NOMO-1 (cell line): Measurements from ENCODE around the gene PCDHA9.
"Not testable (repeated sequence)": the region's sequence is repeated elsewhere in the genome, so short reads cannot be mapped to it uniquely, and the experiment has no call there.

Experiments used
- DNase-seq, 2 experiments: peaks; one replicate each; lab custom pipeline; 2025; ENCODE audit not compliant: unreplicated experiment in 2 of 2; lab: John Stamatoyannopoulos, UW

PCDHA9 gene

GRCh38 chr5:140848139-140849102 lies at the start of gene PCDHA9:
TSS of gene PCDHA9 (plus strand) at chr5:140848382. CDS start at chr5:140848496, 114 bp downstream.
- DNase-seq = not testable (repeated sequence)

DNA sequence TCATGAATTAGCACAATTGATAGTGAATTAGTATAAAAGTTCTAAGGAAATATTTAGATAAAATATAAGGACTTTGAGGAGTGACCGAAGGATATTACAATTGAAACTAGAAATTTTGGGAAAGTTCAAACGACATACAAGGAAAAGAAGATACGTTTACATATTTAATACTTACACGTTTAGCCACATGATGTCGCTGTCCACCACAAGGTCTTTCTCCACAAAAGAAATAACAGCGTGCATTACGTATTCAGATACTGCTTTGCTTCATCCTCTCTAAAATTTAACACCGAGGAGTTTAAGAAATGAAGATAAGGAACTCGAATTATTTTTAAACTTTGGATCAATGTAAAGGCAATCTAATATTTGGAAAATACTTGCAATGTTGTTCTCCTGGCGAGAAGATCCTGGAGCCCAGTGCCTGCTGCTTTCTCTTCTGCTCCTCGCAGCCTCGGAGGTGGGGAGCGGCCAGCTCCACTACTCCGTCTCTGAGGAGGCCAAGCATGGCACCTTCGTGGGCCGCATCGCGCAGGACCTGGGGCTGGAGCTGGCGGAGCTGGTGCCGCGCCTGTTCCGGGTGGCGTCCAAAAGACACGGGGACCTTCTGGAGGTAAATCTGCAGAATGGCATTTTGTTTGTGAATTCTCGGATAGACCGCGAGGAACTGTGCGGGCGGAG lies 47.2 kb upstream of the PCDHA9 start, which contains the start of gene PCDHA3:
Gene PCDHA3 (plus strand): TSS at position 242 of the 678 bp plus-strand sequence.
- DNase-seq = no peak

DNA sequence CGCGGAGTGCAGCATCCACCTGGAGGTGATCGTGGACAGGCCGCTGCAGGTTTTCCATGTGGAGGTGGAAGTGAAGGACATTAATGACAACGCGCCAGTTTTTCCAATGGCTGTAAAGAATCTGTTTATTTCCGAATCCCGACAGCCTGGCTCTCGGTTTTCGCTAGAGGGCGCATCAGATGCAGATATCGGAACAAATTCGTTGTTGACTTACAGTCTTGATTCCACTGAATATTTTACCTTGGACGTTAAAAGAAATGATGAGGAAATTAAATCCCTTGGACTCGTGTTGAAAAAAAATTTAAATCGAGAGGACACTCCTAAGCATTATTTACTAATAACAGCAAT lies 46.7 kb upstream of the PCDHA9 start:
- DNase-seq = no peak

GRCh38 chr5:140802381-140802780 lies 45.8 kb upstream of the PCDHA9 start:
- not testable (repeated sequence) for DNase-seq

- no peak for DNase-seq
Observed at GRCh38 chr5:140802781-140803271, 45.4 kb upstream of the PCDHA9 start.

DNA sequence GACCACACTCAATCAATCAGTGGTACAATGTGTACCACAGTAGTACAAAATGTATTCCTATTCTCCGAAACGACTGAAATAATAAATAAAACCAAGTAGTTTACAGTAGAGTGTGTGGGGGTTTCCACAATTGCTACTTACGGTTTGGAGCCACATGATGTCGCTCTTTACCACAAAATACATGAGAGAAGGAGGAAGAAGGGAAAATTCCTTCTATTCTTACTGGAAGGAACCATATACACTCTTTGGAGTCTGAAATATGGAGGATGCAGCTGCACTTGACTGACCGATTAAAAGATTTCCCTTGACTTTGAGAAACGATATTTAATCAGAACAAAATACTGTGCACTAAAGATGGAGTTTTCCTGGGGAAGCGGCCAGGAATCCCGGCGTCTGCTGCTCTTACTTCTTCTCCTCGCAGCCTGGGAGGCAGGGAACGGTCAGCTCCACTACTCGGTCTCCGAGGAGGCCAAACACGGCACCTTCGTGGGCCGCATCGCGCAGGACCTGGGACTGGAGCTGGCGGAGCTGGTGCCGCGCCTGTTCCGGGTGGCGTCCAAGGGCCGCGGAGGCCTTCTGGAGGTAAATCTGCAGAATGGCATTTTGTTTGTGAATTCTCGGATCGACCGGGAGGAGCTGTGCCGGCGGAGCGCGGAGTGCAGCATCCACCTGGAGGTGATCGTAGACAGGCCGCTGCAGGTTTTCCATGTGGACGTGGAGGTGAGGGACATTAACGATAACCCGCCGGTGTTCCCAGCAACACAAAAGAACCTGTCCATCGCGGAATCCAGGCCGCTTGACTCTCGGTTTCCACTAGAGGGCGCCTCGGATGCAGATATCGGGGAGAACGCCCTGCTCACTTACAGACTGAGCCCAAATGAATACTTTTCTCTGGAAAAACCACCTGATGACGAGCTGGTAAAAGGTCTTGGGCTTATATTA lies 41.1 kb upstream of the PCDHA9 start, which contains the start of gene PCDHA4:
Gene PCDHA4 (plus strand): TSS at position 235 of the 942 bp plus-strand sequence.
- DNase-seq = no peak

DNA sequence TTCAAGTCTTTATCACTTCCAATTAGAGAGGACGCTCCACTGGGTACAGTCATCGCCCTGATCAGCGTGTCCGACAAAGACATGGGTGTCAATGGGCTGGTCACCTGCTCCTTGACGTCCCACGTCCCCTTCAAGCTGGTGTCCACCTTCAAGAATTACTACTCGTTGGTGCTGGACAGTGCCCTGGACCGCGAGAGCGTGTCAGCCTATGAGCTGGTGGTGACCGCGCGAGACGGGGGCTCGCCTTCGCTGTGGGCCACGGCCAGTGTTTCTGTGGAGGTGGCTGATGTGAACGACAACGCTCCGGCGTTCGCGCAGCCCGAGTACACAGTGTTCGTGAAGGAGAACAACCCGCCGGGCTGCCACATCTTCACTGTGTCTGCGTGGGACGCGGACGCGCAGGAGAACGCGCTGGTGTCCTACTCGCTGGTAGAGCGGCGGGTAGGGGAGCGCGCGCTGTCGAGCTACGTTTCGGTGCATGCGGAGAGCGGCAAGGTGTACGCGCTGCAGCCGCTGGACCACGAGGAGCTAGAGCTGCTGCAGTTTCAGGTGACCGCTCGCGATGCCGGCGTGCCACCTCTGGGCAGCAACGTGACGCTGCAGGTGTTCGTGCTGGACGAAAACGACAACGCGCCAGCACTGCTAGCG lies 39.8 kb upstream of the PCDHA9 start:
- DNase-seq = not testable (repeated sequence)

DNA sequence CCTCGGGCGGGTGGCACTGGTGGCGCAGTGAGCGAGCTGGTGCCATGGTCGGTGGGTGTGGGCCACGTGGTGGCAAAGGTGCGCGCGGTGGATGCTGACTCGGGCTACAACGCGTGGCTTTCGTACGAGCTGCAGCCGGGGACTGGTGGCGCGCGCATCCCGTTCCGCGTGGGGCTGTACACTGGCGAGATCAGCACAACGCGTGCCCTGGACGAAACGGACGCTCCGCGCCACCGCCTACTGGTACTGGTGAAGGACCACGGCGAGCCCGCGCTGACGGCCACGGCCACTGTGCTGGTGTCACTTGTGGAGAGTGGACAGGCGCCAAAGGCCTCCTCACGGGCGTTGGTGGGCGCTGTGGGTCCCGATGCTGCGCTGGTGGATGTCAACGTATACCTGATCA lies 39.3 kb upstream of the PCDHA9 start:
- DNase-seq = no peak

GRCh38 chr5:140821375-140822280 lies 26.6 kb upstream of the PCDHA9 start, which contains the start of gene PCDHA5:
TSS of gene PCDHA5 (plus strand) at chr5:140821613.
- DNase-seq = no peak

- no peak for DNase-seq
Observed at GRCh38 chr5:140822281-140822629, 25.9 kb upstream of the PCDHA9 start.

DNA sequence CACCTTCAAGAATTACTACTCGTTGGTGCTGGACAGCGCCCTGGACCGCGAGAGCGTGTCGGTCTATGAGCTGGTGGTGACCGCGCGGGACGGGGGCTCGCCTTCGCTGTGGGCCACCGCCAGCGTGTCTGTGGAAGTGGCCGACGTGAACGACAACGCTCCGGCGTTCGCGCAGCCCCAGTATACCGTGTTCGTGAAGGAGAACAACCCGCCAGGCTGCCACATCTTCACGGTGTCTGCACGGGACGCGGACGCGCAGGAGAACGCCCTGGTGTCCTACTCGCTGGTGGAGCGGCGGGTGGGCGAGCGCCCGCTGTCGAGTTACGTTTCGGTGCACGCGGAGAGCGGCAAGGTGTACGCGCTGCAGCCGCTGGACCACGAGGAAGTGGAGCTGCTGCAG lies 25.2 kb upstream of the PCDHA9 start:
- not testable (repeated sequence) for DNase-seq

GRCh38 chr5:140823475-140823874 lies 24.7 kb upstream of the PCDHA9 start:
- DNase-seq = no peak

DNA sequence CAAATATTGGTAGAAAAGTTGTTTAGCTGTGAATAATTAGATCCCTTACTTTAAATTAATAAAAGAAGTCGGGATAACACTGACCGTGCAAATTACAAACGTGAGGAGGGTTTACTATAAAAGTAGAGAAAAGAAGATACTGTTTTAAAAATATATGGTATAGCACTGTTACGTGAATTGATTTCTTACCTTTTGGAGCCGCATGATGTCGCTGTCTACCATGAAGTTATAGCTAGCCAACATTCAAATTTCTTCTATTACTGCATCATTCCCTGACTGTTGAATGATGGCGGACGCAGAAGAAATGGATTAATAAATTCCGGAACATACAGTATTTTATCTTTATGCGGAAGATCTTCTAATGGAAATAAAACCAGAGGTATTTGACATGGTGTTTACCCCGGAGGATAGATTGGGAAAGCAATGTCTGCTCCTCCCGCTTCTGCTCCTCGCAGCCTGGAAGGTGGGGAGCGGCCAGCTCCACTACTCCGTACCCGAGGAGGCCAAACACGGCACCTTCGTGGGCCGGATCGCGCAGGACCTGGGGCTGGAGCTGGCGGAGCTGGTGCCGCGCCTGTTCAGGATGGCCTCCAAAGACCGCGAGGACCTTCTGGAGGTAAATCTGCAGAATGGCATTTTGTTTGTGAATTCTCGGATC lies 20.3 kb upstream of the PCDHA9 start, which contains the start of gene PCDHA6:
Gene PCDHA6 (plus strand): TSS at position 257 of the 658 bp plus-strand sequence. CDS start 132 bp downstream, at position 389.
- no peak for DNase-seq

- DNase-seq = no peak
Observed at GRCh38 chr5:140828362-140828737, 19.8 kb upstream of the PCDHA9 start.

DNA sequence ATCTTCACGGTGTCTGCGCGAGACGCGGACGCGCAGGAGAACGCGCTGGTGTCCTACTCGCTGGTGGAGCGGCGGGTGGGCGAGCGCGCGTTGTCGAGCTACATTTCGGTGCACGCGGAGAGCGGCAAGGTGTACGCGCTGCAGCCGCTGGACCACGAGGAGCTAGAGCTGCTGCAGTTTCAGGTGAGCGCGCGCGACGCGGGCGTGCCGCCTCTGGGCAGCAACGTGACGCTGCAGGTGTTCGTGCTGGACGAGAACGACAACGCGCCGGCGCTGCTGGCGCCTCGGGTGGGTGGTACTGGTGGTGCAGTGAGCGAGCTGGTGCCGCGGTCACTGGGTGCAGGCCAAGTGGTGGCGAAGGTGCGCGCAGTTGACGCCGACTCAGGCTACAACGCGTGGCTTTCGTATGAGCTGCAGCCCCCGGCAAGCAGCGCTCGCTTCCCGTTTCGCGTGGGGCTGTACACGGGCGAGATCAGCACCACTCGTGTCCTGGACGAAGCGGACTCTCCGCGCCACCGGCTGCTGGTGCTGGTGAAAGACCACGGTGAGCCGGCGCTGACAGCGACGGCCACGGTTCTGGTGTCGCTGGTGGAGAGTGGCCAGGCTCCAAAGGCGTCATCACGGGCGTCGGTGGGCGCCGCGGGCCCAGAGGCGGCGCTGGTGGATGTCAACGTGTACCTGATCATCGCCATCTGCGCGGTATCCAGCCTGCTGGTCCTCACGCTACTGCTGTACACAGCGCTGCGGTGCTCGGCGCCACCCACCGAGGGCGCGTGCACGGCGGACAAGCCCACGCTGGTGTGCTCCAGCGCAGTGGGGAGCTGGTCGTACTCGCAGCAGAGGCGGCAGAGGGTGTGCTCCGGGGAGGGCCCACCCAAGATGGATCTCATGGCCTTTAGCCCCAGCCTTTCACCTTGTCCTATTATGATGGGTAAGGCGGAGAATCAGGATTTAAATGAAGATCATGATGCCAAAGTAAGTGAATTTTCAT lies 18.4 kb upstream of the PCDHA9 start:
- not testable (repeated sequence) for DNase-seq

DNA sequence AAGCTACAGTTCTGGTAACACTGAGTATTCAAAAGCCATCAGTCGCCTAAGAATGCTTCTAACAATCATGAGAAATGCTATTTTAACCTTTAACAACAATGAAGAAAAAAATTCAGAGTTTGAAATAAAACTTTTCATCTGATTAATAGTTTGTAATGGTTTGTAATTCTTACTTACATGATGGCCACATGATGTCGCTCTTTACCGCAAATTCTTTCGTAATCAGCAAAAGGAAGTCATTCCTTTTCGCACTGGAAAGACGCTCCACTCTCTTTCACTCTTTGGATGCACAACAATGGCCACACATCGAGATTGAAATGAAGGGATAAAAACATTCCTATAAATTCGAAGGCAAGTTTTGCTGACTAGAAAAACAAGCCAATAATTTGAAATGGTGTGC lies 14.2 kb upstream of the PCDHA9 start, which contains the start of gene PCDHA7:
Gene PCDHA7 (plus strand): TSS at position 277 of the 400 bp plus-strand sequence. CDS start 115 bp downstream, at position 392.
- DNase-seq = no peak

DNA sequence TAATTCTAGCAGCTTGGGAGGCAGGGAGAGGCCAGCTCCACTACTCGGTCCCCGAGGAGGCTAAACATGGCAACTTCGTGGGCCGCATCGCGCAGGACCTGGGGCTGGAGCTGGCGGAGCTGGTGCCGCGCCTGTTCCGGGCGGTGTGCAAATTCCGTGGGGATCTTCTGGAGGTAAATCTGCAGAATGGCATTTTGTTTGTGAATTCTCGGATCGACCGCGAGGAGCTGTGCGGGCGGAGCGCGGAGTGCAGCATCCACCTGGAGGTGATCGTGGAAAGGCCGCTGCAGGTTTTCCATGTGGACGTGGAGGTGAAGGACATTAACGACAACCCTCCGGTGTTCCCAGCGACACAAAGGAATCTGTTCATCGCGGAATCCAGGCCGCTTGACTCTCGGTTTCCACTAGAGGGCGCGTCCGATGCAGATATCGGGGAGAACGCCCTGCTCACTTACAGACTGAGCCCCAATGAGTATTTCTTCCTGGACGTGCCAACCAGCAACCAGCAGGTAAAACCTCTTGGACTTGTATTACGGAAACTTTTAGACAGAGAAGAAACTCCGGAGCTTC lies 13.7 kb upstream of the PCDHA9 start:
- DNase-seq = not testable (repeated sequence)
